Measurements from ENCODE around the gene UXT.
A peak's percentile ranks its signal among the peaks of the same experiment; 100 is the strongest.
"Not testable (repeated sequence)": the region's sequence is repeated elsewhere in the genome, so short reads cannot be mapped to it uniquely, and the experiment has no call there.

UXT gene, protein sequence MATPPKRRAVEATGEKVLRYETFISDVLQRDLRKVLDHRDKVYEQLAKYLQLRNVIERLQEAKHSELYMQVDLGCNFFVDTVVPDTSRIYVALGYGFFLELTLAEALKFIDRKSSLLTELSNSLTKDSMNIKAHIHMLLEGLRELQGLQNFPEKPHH

DNA sequence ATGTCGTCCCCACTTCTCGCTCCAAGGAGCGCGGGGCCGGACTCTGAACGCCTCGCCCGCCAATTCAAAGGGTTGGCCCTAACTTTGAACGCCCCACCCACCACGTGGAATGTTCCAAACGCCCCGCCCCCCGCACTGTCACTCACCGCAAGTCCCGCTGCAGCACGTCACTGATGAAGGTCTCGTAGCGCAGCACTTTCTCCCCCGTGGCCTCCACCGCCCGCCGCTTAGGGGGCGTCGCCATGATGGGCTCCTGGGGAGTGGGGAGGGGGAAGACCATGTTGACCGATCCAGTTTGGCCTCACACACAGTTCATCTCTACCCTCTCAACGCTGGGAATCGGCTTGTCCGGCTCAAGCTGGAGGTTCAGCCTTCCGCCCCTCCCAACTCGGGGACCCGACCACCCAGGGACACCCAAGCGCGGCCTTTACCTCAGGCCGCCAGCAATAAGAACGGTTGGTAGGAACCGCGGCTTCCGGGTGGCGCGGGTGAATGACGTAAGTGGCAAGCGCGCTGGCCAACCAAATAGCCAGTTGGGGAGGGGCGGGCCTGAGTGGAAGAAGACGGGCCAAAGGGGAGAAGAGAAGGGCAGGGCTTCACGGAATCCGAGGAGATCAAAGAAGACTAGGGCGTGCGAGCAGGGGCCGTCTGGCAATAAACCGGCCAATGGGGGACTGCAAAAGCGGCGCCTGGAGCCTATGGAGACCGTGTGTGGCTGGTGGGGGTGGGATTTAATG, at the start of gene UXT:
TSS of gene UXT (minus strand) at position 497 of the 737 bp plus-strand sequence. CDS start at position 244, 253 bp downstream.
- intact Hi-C loops (cut with DNase I), result loop anchor here (10.0 kb wide), 1 partner anchor 366 kb away; no protein-coding TSS in a partner anchor
- peak; percentile 83 to 95 (median 90) for DNase-seq

DNA sequence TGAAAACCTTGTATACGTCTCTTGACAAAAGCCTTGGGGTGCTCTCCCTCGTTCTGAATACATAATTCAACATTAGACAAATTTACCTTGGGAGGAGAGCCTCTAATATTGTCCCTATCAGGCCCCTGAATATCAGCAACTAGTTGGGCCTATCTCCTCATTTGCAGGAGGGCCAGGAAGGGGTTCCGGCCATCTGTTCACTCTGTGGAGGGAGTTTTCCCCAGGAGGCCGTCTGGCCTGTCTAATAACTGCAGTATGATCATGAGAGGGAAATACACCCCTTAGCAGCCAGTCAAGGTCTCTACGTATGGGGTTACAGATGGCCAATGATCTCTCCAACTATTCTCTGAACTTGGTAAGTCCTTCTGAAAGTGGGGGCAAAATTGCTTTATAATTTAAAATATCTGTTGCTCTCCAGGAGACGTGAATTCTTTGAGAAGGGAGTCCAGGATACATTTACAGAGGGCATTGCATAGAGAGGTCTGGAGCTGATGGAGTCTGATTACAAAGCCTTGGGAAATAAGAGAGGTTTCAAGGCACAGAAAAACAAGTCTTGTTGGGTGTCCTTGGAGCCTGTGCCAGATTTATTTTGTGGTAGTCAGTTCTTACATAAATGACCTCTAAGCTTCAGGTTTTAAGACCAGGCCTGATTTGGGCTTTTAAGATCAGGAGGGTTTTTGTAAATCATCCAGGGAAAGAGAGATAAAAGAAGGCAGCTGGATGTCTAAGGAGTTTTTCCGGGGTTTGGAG, 48.2 kb upstream of the UXT start:
- intact Hi-C loops (cut with DNase I), result no loop called here
- DNase-seq, result no peak

DNA sequence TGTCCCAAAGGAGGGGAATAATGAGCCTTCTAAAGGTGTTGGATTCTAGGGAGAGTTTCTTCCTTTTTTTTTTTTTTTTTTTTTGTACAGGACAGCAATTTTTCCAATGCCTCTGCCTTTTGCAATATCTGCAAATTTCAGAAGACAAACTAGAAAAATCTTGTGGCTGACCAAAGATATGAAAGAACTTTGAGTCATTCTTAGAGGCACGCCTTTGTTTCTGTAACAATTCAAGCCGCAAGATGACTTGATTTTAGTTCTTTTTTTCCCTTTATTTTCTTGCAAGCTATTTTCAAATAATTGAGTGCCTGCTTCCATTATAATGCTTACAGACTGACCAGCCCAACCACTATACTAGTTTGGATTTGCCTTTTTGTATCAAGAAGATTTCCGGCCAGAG, 47.6 kb upstream of the UXT start:
- no peak for DNase-seq
- intact Hi-C loops (cut with DNase I), result no loop called here

DNA sequence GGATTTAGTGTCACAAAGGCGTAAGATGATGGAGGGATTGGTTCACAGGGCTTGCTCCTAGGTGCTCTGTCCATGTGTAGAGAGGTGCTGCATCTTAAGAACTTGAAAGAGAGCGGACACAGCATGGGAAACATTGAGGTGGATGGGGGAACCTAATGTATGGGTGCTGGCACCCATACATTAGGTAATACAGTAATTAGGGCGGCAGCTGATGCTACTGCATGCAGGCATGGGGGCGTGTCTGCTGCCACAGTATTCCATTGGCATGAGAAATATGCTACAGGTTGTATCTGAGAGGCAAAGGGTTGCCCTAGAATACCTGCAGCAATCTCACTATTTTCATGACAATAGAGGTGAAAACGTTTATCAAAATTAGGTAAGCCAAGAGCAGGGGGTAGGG, 45.8 kb upstream of the UXT start:
- no peak for DNase-seq
- intact Hi-C loops (cut with DNase I), result no loop called here

DNA sequence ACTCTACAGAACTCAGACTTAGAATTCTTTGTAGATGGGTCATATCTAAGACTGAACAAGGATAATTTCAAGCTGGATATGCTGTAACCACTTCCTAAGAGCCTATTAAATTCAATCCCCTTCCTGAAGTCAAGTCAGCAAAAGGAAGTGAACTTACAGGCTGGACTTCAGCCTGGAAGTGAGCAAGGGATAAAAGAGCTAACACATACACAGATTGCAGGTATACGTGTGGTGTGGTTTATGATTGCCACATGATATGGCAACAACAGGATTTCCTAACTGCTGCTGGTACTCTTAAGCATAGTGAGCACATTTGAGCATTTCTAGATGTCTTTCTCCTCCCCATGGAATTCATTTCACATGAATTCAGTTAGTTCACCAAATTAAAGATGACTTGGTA, 38.2 kb upstream of the UXT start:
- no peak for DNase-seq
- intact Hi-C loops (cut with DNase I), result no loop called here

DNA sequence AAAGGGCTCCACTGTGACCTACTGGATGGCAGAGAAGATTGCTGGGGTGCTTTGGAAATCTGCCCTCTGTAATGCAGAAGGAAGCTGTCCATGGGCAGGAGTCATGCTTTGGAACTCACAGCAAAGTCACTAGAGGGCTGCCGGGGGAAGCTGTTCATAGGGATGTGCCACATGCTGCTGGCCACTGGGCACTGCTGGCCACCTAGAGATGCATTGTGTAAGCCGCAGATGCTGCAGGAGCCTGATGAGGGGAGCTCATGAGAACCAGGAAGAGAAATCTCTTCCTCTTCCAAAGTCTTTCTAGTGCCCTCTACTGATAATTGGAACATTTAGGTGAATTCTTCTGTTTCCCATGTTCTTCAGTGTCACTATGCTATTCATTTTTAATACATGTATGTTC, 31.2 kb upstream of the UXT start:
- DNase-seq, result no peak
- intact Hi-C loops (cut with DNase I), result no loop called here

DNA sequence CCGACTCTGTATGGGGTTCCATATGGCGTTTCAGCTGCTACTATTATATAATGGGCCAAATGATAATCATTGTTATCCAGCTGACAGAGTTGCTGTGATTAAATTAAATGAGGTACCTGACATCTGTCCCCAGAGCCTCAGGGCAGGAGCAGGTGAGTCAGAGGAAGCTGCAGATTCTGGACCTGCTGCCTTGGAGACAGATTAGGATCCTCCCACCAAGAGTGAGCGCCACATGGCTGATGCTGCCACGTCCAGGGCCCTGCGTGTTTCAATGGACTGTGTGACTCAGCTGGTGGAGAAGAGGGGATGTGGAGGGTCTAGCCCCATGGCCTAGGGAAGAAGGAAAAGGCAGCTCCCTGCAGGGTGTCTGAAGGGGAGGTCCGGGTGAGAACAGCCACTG, 28.3 kb upstream of the UXT start:
- no peak for DNase-seq

DNA sequence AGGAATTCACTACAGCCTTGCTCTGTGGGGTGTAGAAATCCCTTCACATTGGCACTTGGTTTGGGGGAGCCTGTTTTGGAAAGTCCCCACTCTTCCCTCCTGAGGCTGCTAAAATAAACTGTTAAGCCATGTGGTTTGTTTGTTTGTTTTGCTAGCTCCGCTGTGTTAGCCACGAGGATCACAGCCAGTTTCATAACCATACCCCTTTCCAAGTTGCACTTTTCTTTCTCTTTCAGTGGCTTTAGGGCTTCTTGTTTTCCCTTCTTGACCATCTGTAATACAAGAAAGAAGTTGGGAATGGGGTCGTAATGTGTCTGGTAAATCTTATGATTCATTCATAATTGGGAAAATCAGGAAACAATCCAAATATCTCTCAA, 24.8 kb upstream of the UXT start:
- DNase-seq, result no peak
- intact Hi-C loops (cut with DNase I), result no loop called here

More for the DNA sequence above, 28.3 kb upstream of the UXT start:
- intact Hi-C loops (cut with DNase I), result no loop called here

DNA sequence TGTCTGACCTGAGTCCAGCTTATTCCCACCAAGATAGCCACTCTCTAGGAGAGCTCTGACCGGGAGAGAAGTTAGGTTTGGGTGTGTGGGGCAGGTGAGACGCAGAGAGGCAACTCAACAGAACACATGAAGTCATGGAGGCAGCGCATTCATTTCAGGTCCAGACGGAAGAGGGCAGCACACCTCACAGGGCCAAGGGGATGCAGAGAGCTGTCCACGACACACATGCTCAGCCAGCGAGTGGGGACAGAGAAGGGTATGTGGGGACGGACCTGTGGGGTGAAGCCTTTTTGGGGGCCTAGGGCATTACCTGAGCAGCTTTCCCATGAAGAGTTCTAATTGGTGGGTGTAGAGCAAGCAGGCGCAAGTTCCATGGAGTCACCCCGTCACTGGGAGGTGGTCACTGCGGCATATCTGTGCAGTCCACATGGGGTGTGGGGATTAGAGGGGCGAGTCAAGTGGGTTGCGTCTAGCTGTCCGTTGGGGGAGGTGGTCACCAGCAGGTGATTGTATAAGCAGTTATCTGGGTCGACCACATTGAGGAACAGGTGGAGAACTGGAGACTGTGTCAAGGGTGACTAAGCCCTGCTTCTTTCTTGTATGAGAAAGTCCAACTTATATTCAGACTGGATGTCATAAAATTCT, 24.3 kb upstream of the UXT start:
- no peak for DNase-seq

DNA sequence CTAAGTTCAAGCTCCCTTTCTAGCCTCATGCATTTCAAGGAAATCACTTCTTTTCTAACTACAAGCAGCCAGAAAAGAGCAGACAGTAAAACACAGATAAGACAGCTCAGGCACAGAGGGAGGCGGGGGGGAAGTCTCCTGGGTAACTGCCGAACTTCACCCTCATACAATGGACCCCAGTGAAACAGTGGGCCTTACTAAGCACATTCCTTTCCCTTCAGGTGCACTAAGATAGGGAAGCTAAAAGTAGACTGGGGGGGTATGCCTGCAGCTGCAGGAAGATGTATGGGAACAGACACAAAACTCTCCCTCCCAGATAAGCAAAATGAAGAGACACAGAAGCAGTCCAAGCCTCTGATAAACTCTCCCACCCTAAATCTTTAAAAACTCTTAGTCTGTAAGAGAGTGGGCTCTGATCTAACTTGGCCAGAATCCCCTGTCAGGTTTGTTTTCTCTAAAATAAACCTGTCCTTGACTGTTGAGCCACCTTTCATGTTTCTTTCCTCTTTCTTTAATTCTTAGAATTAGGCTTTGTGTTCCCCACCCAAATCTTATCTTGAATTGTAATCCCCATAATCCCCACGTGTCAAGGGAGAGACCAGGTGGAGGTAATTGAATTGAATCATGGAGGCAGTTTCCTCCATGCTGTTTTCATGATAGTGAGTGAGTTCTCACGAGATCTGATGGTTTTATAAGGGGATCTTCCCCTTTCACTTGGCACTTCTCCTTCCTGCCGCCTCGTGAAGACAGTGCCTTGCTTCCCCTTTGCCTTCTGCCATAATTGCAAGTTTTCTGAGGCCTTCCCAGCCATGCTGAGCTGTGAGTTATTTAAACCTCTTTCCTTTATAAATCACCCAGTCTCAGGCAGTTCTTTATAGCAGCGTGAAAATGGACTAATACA, 17.2 kb upstream of the UXT start:
- DNase-seq; intact Hi-C loops (cut with DNase I): not testable (repeated sequence)

More for the DNA sequence above, 24.3 kb upstream of the UXT start:
- intact Hi-C loops (cut with DNase I), result no loop called here

DNA sequence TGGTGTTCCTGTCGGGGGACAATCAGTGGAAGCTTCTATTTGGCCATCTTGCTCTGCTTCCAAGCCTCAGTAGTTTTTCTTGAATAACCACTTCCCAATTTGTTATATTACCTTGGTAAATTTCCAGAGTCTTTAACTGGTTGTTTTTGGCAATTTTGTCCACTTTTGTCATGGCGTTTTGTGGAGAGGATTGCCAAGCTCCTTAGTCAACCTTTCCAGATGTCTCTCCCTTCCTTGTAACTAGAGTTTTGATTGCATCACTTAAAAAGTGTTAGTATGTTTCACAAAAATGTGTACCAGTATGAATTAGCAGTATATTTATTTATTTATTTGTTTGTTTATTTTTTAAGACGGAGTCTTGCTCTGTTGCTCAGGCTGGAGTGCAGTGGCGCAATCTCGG, 15.8 kb upstream of the UXT start:
- intact Hi-C loops (cut with DNase I), result no loop called here
- no peak for DNase-seq

DNA sequence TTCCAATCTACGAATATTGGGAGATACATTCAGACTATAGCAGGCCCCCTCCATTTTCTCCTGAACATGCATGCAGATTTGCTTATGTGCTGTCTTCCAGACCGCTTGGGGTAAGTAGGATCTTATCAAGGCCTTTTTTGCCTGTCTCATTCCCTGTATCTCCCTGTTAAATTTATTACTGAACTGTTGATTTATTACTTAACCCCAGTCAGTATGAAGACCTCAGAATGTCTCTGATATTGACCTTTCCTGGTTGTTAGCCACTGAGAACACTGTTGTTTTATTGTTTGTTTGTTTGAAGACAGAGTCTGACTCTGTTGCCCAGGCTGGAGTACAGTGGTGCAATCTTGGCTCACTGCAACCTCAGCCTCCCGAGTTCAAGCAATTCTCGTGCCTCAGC, 6.8 kb upstream of the UXT start:
- intact Hi-C loops (cut with DNase I); DNase-seq: not testable (repeated sequence)

DNA sequence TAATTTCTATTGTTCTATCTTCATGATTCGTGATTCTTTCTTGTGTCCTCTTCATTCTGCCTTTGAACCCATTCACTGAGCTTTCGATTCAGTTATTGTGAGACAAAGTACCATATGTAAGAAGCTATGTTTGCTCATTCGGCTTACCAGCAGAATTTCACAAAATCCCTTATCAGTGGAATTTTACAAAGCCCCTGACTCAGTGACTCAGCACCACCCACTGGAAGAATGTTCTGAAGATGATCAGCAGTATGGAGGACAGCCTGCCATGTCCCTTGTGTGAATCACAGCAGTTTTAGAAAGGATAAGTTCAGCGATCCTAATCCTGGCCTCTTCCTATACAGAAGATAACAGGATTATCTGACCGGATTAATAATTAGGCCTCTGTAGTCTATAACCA, 5.8 kb upstream of the UXT start:
- intact Hi-C loops (cut with DNase I), result no loop called here

DNA sequence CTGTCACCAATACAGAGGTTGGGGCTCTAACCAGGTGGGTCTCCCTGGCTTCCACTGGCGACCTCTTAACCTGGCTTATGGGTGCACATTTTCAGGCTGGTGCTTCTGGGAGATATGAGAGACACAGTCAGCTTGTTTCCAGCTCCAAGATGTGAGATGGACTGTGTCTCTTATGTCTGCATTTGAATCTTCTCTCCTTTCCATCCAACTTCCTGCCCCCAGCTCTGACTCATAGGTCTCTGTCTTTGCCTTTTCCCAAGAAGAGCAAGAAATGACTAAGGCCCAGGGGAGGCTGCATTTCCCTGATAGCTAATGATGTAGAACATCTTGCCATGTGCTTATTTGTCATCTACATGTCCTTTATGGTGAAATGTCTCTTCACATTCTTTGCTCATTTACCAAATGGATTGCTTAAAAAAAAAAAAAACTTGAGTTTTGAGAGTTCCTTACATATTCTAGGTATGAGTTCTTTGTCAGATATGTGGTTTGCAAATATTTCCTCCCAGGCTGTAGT, 3.2 kb upstream of the UXT start:
- intact Hi-C loops (cut with DNase I), result no loop called here
- DNase-seq, result peak in 16 of 42 donors; percentile 2 to 72 (median 28)

More for the DNA sequence above, 5.8 kb upstream of the UXT start:
- DNase-seq, result no peak

DNA sequence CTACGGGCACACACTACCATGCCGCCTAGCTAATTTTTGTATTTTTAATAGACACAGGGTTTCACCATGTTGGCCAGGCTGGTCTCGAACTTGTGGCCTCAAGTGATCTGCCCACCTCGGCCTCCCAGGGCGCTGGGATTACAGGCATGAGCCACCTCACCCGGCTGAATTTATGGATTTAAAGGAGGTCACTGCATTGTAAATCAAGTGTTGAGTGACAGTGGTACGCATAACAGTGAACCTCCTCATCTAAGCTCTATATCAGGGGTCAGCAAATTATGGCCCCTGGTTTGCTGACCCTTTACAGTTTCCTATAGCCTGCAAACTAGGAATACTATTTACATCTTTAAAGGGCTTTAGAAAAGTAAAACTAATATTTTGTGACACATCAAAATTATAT, 2.6 kb upstream of the UXT start:
- DNase-seq, result no peak
- intact Hi-C loops (cut with DNase I), result no loop called here

DNA sequence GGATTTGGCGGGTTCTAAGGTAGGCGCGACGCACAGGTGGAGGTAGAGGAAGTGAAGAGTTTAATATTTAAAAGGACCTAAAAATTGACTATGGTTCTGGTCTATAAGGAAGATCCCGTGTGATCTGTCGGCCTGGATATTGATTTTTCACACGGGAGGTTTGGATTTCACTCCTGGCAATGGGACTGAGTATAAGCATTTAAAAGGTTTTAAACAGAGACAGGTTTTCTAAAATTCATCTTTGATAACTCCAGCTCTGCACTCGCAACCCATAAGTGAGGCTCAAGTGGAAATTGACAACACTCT, 394 bp upstream of the UXT start:
- no peak for DNase-seq
- intact Hi-C loops (cut with DNase I), result loop anchor here (10.0 kb wide), 1 partner anchor 365 kb away; no protein-coding TSS in a partner anchor

DNA sequence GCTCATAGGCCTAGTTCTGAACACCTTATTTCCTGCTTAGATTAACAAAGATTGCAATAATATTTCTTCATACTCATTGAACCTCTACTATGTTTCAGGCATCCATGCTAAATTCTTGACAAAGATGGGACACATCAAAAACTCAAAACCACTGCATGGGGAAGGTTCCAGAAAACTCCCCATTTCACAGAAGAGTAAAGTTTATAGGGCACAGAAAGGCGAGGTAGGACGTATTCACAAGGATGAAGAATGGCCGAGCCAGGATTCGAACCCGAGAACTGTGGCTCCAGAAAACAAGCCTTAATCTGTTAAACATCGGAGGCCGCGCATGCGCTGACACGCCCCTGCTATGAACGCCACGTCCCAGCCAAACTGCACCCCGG, 688 bp downstream of the UXT start:
- peak in 1 of 42 donors; percentile 78 for DNase-seq
- intact Hi-C loops (cut with DNase I), result loop anchor here (10.0 kb wide), 1 partner anchor 367 kb away; no protein-coding TSS in a partner anchor

DNA sequence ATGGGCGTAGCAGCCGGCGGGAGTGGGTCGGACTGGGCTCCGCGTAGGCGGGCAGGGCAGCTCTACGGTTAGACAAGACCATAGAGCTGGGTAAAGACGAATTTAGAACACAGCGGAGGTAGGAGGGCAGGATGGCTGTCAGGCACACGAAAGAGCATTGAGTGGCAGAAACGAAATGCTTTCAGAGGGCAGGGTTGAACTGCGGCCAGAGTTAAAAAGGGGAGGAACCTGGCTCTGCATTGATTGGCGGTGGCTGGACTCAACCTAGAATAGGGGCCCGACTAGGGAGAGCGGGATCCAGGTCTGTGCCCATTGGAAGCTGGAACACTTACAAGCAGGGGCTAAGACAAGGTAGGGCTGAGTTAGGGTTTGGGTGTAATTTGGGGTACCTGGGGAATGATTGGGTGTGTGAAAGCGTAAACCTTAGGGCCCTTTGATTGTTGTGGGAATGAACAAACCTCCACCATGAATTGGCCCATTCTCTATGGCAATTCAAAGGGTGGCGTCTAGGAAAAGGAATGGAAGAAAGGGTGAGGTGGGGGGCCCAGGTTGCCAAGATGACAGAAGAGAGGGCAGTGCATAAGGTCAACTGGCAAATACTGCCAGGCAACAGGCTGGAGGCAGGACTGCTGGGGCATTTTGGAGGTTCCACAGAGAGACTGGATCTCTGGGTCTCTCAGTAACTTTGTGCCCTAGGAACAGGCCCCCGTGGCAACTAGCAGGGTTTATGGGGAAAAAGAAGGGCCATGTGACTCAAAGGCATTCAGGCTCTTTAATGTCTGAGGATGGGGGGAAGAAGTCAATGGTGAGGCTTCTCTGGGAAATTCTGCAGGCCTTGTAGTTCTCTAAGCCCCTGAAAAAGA, 7.7 kb downstream of the UXT start:
- intact Hi-C loops (cut with DNase I), result loop anchor here (10.0 kb wide), 1 partner anchor 374 kb away; no protein-coding TSS in a partner anchor

More for the DNA sequence above, 7.7 kb downstream of the UXT start:
- peak in 1 of 42 donors; percentile 28 for DNase-seq

All from head of caudate nucleus (tissue), 42 donors.